NCI-H2029 treated with DMSO at 0.1 percent for 48 hours (cell line): ENCODE measurements around the gene FCER2.

ENCODE experiments used
- DNase-seq: peaks from one replicate; lab custom pipeline; 2025; lab: John Stamatoyannopoulos, UW

FCER2 gene

DNA sequence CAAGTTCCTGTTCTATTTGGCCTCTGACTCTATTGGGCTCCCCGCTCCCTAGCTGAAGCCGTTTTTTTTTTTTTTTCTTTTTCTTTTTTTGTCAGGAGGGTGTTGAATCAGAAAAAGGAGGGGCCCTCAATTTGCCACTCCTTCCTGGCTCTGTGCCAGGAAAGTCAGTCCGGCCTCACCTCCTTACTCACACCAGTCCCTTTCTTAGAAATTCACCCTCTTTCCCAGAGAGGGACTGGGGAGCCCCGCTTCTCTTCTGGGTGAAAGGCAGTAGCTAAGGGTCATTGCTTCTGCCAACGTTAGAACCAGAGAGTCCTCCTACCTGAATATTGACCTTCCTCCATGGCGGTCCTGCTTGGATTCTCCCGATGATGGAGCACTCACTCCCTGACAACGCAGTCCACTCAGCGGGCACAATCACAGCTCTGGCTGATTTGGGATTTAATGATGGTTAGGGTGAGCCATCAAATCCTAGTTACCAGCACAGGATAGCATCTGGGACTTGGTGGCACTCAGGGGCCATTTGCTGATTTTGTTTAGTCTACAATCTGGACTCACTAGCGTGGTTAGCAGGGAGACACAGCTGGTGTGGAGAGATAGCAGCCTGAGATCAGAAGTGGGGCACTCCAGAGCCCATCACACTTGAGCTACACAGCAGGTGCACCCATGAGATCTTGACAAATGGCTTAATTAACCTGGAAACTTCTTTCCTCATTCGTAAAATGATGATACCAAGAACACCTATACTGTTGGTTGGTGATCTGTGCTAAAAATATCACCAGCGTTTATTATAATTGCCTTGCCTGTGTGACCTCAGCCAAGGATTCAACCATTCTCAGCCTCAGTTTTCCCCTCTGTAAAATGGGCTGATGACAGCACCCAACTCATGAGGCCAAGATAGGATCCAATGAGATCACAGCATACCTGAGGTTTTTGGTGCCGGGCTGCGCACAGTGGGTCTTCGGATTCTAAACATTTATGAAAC is 2.2 kb downstream of the FCER2 start:
- DNase-seq, result no peak

DNA sequence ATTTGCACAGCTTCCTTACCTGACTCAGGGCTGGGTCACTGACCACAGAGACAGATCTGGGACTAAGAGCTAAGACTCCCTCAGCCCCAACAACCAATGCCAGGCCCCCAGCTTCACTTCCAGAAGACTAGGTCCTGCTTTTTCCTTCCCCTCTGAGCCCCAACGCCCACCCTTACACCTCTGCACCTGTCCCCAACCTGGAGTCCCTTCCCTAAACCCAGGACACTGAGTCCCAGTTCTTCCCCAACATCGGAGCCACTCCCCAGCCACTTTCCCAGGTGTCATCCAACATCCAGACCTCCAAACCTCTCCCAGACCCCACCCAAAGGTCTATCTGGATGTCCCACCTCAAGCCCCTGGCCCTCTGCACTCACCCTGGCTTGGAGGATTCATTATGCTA is 2.9 kb downstream of the FCER2 start:
- DNase-seq, result no peak

DNA sequence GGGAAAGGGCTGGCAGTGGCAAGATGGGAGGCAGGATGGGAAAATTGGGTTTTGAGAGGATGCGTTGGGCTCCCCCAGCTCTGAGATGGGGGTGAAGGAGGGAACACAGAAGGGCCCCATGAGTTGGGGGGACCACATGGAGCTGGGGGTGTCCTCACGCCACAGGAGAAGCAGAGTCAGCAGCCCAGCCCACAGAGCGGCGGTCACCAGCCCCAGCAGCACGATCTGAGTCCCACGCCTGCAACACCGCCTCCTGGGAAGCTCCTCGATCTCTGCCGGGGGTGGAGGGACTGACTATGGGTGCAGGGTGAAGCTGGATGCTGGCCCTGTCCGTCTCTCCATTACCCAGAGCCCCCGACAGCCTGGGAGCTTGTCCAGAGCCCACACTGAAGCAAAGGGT is 3.3 kb downstream of the FCER2 start:
- no peak for DNase-seq

DNA sequence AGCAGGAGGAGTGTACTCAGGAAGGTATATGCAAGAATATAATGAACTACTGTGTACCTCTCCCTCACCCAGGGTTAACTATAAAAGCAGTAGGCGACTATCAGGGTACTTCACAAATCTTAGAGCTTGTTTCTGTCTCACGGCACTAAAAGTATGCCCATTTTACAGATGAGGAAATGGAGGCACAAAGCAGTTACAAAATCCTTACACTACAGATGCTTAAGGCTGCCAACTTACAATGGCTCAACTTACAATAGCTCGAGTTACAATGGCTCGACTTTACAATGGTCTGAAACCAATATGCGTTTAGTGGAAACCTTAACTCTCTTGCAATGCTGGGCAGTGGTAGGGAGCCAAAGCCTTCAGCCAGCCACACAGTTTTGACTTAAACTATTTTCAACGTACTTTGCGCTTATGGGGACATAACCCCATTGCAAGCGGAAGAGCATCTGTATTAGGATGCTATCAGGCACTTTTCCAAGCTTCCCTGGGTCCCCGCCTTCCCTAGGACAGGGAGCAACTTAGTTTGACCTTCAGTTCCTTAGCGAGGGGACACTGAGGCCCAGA is 4.1 kb downstream of the FCER2 start:
- DNase-seq, result no peak

DNA sequence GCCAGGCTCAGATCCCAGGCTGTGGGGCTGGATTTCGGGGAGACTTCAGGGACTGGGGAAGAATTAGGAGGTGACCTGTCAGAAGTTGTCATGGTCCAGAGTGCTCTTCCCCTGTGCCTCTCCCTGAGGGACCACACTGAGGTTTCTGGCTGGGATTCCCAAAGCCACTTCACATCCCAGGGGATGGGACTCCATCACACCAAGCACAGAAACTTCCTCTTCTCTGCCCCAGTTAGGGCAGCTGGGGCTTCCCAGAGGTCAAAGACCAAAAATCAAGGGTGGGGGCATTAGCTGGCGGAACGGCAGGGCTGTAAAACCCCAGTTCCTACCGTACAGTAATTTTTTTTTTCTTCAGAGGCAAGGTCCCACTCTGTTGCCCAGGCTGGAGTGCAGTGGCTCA is 7.4 kb downstream of the FCER2 start:
- no peak for DNase-seq

DNA sequence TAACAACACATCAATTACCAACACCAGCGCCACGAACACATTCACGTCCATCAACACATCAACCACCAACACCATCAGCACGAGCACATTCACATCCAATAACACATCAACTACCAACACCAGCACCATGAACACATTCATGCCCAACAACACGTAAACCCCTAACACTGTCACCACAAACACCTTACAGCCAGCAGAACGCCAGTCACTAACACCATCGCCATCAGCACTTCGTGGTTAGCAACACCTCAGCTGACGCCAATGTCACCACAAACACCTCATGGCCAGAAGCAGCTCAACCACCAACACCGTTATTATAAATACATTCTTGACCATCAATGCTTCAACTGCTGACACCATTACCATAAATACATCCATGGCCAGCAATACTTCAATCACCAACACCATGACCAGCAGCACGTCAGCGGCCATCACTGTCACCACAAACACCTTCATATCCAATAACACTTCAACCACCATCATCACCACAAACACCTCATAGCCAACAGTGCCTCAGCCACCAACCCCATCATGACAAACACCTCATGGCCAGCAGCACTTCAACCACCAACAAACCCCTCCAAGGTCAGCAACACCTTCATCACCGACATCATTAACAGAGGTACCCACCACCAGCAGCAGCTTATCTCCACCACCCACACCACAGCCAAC is 9.4 kb downstream of the FCER2 start:
- no peak for DNase-seq

DNA sequence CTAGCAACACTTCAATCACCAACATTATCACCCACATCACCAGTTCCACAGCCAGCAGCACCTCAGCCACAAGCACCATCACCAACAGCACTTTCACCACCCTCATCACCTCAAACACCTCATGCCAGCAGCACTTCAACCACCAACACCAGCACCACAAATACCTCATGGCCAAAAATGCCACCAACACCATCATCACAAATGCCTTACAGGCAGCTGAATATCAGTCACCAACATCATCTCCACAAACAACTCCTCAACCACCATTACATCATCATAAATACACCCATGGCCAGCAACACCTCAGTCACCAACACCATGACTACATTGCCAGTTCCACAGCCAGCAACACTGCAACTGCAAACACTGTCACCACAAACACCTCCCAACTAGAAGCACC is 10.4 kb downstream of the FCER2 start:
- DNase-seq, result no peak

DNA sequence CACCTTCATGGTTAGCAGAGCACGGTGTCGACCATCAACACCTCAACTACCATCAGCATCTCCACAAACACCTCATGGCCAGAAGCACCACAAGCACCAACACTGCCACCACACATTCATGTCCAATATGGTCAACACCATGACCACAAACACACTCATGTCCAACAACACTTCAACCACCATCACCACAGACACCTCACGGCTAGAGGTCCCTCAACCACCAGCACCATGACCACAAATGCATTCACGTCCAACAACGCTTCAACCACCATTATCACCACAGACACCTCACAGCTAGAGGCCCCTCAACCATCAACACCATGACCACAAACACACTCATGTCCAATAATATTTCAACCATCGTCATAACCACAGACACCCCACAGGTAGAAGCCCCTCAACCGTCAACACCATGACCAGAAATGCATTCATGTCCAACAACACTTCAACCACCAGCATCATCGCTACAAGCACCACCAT is 11.1 kb downstream of the FCER2 start:
- DNase-seq, result no peak

DNA sequence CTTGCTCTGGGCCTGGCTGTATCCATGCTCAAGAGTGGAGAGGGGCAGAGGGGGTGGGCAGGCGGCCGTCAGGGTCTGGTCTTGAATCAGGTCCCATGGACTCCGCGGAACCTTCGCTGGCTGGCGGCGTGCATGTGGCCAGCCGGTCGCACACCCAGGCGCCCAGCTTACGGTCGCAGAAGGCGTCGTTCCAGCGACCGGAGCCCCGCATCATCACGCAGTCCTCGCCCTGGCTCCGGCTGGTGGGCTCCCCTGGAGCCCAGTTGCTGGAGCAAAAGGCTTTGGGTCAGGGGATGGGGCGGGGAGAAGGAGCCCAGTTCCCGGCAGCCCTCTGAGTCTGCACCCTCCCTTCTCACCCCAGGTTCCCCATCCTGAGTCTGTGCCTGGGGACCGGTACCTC is 12.8 kb downstream of the FCER2 start:
- DNase-seq, result no peak

DNA sequence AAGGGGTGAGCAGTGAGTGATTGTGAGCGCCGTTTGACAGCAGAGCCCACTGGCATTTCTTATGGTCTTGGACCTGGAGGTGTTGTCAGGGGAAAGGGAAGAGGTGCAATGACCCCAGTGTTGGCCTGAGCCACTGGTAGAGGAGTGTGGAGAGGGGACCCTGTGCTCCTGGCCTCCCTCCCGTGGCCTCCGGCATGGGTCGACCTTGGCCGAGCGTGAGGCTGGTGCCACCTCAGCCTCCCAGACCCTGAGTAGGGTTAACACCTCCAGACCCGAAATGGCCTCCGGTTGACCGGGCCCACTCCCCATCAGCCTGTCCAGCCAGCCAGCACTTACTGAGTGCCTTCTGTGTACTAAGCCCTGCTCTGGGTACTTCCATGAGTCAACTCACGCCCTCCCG is 14.8 kb downstream of the FCER2 start:
- DNase-seq, result no peak

DNA sequence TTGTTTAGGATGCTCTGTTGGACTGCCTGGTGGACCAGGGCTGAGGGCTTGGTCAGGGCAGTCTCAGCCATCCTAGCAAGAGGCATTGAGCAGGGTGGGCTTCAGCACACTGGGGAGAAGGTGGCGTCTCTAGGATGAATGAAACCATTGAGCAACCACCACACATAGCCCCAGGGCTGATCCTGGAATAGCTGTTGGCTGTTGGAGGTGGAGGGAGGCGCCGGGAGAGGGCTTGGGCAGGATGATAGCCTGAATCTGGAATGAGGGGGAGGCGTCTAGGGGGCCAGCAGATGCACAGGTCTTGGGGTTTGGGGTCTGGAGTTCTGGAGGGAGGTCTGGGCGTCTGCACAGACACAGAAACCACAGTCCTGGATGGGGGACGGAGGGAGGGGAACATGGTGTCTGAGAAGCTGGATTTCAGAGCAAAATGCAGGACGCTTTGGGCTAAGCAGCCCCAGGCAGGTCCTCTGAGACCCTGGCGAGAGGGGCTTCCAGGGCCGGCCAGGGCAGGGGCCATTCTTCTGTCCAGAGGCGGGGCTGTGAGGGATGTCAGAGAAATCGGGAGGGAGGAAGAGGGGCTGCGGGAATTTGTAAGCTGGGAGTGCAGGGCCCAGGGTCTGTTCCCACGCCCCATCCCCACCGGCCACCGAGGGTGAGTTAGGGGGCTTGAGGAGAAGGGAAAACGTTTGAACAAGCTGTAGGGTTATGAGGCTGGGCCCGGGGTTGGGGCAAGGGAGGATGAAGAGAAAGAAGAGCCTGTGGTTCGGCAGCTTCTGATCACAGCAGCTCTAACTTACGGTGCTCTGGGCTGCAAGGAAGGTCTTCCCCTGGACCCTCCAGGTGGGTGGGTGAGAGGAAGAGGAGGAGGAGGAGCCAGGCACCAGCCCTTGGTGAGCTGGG is 16.1 kb downstream of the FCER2 start:
- DNase-seq, result no peak

DNA sequence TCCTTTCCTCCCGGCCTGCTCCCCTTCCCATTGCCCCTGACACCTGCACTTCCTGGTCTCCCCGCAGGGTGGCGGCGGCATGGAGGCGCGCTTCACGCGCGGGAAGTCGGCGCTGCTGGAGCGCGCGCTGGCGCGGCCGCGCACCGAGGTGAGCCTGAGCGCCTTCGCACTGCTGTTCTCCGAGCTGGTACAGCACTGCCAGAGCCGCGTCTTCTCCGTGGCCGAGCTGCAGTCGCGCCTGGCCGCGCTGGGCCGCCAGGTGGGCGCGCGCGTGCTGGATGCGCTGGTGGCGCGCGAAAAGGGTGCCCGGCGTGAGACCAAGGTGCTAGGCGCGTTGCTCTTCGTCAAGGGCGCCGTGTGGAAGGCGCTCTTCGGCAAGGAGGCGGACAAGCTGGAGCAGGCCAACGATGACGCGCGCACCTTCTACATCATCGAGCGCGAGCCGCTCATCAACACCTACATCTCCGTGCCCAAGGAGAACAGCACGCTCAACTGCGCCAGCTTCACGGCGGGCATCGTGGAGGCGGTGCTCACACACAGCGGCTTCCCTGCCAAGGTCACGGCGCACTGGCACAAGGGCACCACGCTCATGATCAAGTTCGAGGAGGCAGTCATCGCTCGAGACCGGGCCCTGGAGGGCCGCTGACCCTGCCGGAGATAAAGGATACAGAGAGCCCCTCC is 19.6 kb downstream of the FCER2 start:
- no peak for DNase-seq

DNA sequence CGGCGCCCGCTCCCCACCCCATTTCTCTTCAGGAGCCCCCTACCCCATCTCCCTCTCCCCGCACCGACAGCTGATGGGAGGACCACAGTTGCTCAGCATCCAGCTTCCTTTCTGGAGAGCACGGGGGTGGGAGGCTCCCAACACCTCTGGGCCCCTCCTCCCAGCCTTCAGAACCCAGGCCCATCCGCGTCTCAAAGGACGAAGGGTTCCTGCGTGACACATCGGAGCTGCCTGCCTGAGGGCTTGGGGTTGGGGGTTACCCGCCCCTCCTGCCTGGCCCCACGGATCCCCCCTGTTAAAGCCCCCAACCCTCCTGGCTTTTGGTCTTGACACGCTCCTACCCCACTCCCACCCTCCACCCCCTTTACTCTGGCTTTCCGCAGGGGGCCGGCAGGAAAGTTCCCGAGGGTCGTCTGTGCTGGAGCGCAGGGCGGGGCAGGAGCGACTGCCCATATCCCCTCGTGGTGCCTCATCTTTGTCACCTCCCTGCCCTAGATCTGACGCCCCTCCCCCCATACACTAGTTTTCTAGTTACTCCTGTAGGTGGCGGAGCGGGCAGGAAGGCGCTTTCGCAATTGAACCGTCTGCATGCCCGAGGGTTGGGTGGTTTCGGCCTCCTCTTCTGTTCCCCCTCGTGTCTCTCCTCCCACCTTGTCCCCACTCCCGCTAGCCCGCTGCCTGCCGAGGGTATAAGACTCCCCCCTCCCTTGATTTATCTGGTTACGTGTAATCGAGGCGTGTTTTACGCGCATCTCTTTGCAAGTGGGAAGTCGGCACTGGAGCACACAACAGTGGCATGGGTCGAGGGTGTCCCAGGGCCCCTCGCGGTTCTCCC is 20.4 kb downstream of the FCER2 start:
- DNase-seq, result no peak

DNA sequence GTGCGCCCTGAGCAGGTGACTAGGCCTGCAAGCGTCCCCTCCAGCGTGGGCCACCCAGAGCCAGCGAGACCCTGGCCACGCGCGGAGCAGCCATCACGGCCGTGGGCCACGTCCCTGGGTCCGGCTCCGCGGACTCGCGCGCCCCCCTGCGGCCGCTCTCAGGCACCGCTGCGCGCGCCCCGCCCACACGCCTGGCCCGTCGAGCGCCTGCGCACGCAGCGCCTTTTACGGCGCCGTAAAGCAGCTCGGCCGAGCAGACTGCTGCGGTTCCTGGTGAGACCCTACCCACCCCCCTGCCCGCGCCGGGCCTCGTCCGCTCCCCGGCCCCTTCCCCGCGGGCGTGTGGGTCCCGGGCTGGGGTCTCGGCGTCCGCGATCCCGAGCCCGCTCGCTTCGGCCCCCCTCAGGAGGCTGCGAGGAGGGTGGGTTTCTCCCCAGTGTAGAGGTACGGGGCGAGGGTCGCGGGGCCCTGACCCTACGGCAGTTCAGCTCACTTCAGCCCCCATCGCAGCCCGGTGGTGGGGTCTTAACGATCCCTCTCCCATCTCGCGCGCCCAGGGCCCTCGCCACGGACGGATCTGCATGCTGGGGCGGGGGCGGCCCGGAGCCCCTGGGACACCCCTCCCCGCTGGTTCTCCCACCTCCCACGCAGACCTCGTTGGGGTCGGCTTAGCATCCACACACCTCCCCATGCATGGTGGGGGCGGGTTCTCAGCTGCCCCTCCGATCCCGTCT is 21.2 kb downstream of the FCER2 start, which contains the start of gene TRAPPC5:
TSS of gene TRAPPC5 (plus strand) at position 228 of the 734 bp plus-strand sequence. CDS start 1,421 bp downstream, outside the sequence.
- peak; percentile 41 for DNase-seq

DNA sequence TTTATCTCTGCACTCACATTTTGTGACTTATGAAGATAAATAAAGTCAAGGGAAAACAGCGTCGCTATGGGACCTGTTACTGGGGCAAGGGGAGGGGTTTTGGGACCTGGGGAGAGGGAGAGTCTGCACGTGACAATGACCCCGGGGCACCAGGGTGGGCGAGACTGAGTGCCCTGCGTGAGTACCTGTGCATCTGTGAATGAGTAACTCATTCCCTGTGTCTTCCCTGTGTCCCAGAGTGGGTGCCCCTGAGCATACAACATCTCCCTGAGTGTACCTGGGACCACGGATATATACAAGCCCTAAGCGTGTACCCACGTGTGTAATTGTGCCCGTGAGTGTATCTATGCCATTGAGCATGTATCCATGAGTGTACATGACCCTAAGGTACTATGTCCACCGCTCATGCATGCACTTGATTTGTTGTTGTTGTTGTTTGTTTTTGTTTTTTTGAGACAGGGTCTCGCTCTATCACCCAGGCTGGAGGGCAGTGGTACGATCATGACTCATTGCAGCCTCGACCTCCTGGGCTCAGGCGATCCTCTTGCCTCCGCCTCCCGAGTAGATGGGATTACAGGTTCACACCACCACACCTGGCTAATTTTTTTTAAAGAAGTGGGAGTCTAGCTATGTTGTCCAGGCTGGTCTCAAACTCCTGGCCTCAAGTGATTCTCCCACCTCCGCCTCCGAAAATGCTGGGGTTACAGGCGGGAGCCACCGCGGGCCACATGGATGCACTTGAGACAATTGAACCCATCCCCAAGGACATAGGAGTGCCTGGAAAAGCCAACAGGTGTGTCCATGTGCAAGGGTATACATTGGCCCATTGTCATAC is 21.9 kb downstream of the FCER2 start:
- DNase-seq, result no peak

DNA sequence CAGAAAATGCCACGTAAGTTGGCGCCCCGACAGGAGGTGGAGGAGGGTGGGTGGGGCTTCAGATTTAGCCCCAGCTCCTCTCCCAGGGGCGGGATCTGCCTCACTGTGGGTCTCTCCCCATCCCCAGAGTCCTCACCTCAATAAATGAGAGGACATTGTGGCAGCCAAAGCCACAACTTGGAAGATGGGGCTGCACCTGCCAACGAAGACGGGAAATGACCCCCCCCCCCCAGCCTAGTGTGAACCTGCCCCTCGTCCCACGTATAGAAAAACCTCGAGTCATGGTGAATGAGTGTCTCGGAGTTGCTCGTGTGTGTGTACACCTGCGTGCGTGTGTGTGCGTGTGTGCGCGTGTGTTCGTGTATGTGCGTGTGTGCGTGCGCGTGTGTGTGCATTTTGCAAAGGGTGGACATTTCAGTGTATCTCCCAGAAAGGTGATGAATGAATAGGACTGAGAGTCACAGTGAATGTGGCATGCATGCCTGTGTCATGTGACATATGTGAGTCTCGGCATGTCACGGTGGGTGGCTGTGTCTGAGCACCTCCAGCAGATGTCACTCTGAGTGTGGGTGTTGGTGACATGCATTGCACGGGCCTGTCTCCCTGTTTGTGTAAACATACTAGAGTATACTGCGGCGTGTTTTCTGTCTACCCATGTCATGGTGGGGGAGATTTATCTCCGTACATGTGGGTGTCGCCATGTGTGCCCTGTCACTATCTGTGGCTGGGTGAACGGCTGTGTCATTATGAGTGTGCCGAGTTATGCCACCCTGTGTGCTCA is 22.8 kb downstream of the FCER2 start:
- DNase-seq, result no peak

DNA sequence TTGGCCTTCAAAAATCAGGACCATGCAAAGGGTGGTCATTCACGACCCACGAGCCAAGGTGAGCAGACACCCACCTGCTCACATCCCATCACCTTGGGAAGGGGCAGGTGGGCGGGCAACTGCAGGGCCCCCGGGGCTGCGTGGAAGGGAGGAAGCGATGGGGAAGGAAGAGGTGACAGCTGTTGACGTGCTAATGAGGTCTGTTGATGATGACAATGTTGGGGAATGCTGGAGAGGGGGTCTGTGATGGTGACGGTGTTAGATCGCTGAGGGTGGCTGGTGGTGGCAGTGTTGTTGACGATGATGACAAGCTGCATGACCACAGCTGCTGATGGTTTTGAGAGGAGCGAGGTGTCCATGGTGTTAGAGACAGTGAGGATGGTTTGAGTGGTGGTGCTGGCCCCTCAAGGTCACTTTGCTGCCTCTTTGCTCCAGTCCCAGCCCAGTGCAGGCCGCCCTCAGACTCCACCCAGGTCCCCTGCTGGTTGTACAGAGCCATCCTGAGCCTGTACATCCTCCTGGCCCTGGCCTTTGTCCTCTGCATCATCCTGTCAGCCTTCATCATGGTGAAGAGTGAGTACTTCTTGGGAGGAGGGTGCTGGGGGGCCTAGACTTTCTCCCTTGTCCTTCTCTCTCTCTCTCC is 24.1 kb downstream of the FCER2 start:
- DNase-seq, result no peak
